CD4-positive, alpha-beta memory T cell (primary cell): ENCODE results near the gene CNTN4. TPM values are rescaled to one million over a fixed set of nuclear protein-coding genes. Genes with fewer than 3 reads are reported as not detected.

Experiments used
- CTCF ChIA-PET: fragments of 350-600 bp; sonication (Branson Sonifier 250); formaldehyde crosslinking; loops from one replicate; lab custom pipeline; 2021; ENCODE audit warnings: inconsistent platforms; ENCODE audit not compliant: partially characterized antibody; lab: Charles Lee
- POLR2A ChIA-PET: fragments of 350-600 bp; sonication (Branson Sonifier 250); formaldehyde crosslinking; loops from one replicate; lab custom pipeline; 2021; ENCODE audit not compliant: partially characterized antibody; lab: Charles Lee
- DNase-seq, 5 donors: peaks; one replicate each; pipeline versions ENCODE4 v3.0.0 to v3.0.0-alpha.2; 2020 to 2022; ENCODE audit warnings: mixed read lengths in 1 of 5
- H3K27ac ChIP-seq: one replicate; pipeline ENCODE4 v1.7.0; 2013; ENCODE audit warnings: low read depth, low read length
- H3K27me3 ChIP-seq: 2 replicates; pipeline ENCODE4 v1.7.0; 2013; ENCODE audit warnings: mild to moderate bottlenecking, low read length, moderate library complexity; ENCODE audit not compliant: insufficient read depth
- H3K36me3 ChIP-seq: 2 replicates; pipeline ENCODE4 v1.7.0; 2013; ENCODE audit warnings: mild to moderate bottlenecking, low read length, moderate library complexity; ENCODE audit not compliant: insufficient read depth
- H3K4me1 ChIP-seq: 2 replicates; pipeline ENCODE4 v1.7.0; 2013; ENCODE audit warnings: mild to moderate bottlenecking, low read length, moderate library complexity; ENCODE audit not compliant: insufficient read depth
- H3K4me3 ChIP-seq, 2 donors: one replicate each; pipeline ENCODE4 v1.7.0; 2013; ENCODE audit warnings: low read length in 2 of 2, mild to moderate bottlenecking in 1 of 2
- H3K9me3 ChIP-seq, 2 donors: one replicate each; pipeline ENCODE4 v1.7.0; 2013; ENCODE audit warnings: low read length in 2 of 2, control low read depth in 1 of 2; ENCODE audit not compliant: control insufficient read depth in 1 of 2
- H3K27ac Mint-ChIP-seq, 7 donors: one replicate each; pipeline ENCODE4 v1.8.0; 2020 to 2021; ENCODE audit warnings: mixed read lengths in 7 of 7, mild to moderate bottlenecking in 6 of 7, inconsistent platforms in 3 of 7, moderate library complexity in 3 of 7
- H3K27me3 Mint-ChIP-seq, 2 donors: one replicate each; pipeline ENCODE4 v1.8.0; 2020 to 2021; ENCODE audit warnings: mixed read lengths in 2 of 2
- H3K36me3 Mint-ChIP-seq, 2 donors: one replicate each; pipeline ENCODE4 v1.8.0; 2020 to 2021; ENCODE audit warnings: mixed read lengths in 2 of 2, inconsistent platforms in 1 of 2, mild to moderate bottlenecking in 1 of 2
- H3K4me1 Mint-ChIP-seq, 4 donors: one replicate each; pipeline ENCODE4 v1.8.0; 2020 to 2021; ENCODE audit warnings: mixed read lengths in 4 of 4, mild to moderate bottlenecking in 1 of 4
- H3K4me3 Mint-ChIP-seq, 8 donors: one replicate each; pipeline ENCODE4 v1.8.0; 2020 to 2021; ENCODE audit warnings: mixed read lengths in 8 of 8, mild to moderate bottlenecking in 7 of 8, moderate library complexity in 6 of 8, inconsistent platforms in 3 of 8
- H3K9me3 Mint-ChIP-seq, 8 donors: one replicate each; pipeline ENCODE4 v1.8.0; 2020 to 2021; ENCODE audit warnings: mixed read lengths in 8 of 8, mild to moderate bottlenecking in 5 of 8, inconsistent platforms in 3 of 8, moderate library complexity in 1 of 8
- intact Hi-C: fragments of 100-400 bp; cut with micrococcal nuclease; formaldehyde crosslinking; loops from one replicate; pipeline ENCODE4 v1.15.1; 2023
- polyA plus RNA-seq, 2 donors: library from polyadenylated mRNA; unstranded; fragments of 300-500 nt; fragmentation: Illumina TruSeq; gene quantifications; one replicate each; pipeline ENCODE4 v1.2.3, GENCODE V29; 2021
- total RNA-seq, 2 experiments: library from RNA; stranded (reverse); gene quantifications; one replicate each; pipeline ENCODE4 v1.2.3, GENCODE V29; 2021

Gene CNTN4
- total and polyA plus RNA-seq, 4 experiments from 2014 or later = not detected

GRCh38 chr3:2603692-2604289, 505.1 kb downstream of the CNTN4 start:
- Histone ChIP-seq H3K36me3 (no peaks in the 10 kb centered on the region), H3K27me3 (no peaks in the 10 kb centered on the region), H3K27ac (no peak overlapping the region), H3K4me3 (no peak overlapping the region), H3K4me1 (no peaks in the 10 kb centered on the region), H3K9me3 (no peaks in the 10 kb centered on the region)
- intact Hi-C loops = no loop called here
- ChIA-PET POLR2A (no interaction called here), CTCF (no interaction called here)
- Mint-ChIP-seq H3K9me3 (no peaks in the 10 kb centered on the region), H3K4me3 (no peak overlapping the region), H3K27me3 (peaks cover 0 to 1% of the 10 kb centered on the region in 2 donors), H3K27ac (no peak overlapping the region), H3K36me3 (no peaks in the 10 kb centered on the region), H3K4me1 (no peaks in the 10 kb centered on the region)
- no peak for DNase-seq

- ChIA-PET CTCF (no interaction called here), POLR2A (no interaction called here)
- Histone ChIP-seq H3K36me3 (no peaks in the 10 kb centered on the region), H3K9me3 (no peaks in the 10 kb centered on the region), H3K4me3 (no peak overlapping the region), H3K4me1 (no peaks in the 10 kb centered on the region), H3K27ac (no peak overlapping the region), H3K27me3 (no peaks in the 10 kb centered on the region)
- no peak overlapping the region for H3K27ac Mint-ChIP-seq
- no peak for DNase-seq
- intact Hi-C loops = no loop called here
- no peak overlapping the region for H3K4me3 Mint-ChIP-seq
- H3K4me1 Mint-ChIP-seq = no peaks in the 10 kb centered on the region
- peaks cover 0 to 8% (median 4%) of the 10 kb centered on the region in 8 donors for H3K9me3 Mint-ChIP-seq
- H3K36me3 Mint-ChIP-seq = no peaks in the 10 kb centered on the region
- no peaks in the 10 kb centered on the region for H3K27me3 Mint-ChIP-seq
Measured at GRCh38 chr3:2614578-2614977, 515.9 kb downstream of the CNTN4 start.

- H3K4me1 Mint-ChIP-seq = no peaks in the 10 kb centered on the region
- Histone ChIP-seq H3K9me3 (no peaks in the 10 kb centered on the region), H3K27ac (no peak overlapping the region), H3K27me3 (no peaks in the 10 kb centered on the region), H3K4me3 (no peak overlapping the region), H3K4me1 (no peaks in the 10 kb centered on the region), H3K36me3 (no peaks in the 10 kb centered on the region)
- intact Hi-C loops = no loop called here
- H3K4me3 Mint-ChIP-seq = no peak overlapping the region
- ChIA-PET POLR2A (no interaction called here), CTCF (no interaction called here)
- H3K27me3 Mint-ChIP-seq = no peaks in the 10 kb centered on the region
- H3K9me3 Mint-ChIP-seq = peaks cover 0 to 8% (median 4%) of the 10 kb centered on the region in 8 donors
- H3K36me3 Mint-ChIP-seq = no peaks in the 10 kb centered on the region
- no peak overlapping the region for H3K27ac Mint-ChIP-seq
- no peak for DNase-seq
Measured at GRCh38 chr3:2615080-2615479, 516.4 kb downstream of the CNTN4 start.

GRCh38 chr3:2623436-2623835, 524.8 kb downstream of the CNTN4 start:
- Histone ChIP-seq H3K4me1 (no peaks in the 10 kb centered on the region), H3K27me3 (no peaks in the 10 kb centered on the region), H3K27ac (no peak overlapping the region), H3K9me3 (no peaks in the 10 kb centered on the region), H3K36me3 (no peaks in the 10 kb centered on the region), H3K4me3 (no peak overlapping the region)
- Mint-ChIP-seq H3K4me1 (no peaks in the 10 kb centered on the region), H3K4me3 (no peak overlapping the region), H3K9me3 (peaks cover 0 to 5% (median 0%) of the 10 kb centered on the region in 8 donors), H3K36me3 (no peaks in the 10 kb centered on the region), H3K27me3 (peaks cover 0 to 6% of the 10 kb centered on the region in 2 donors), H3K27ac (no peak overlapping the region)
- CTCF ChIA-PET = no interaction called here
- POLR2A ChIA-PET = no interaction called here
- intact Hi-C loops = no loop called here
- no peak for DNase-seq

GRCh38 chr3:2628117-2628516, 529.5 kb downstream of the CNTN4 start:
- H3K27ac ChIP-seq = no peak overlapping the region
- POLR2A ChIA-PET = no interaction called here
- no peak overlapping the region for H3K4me3 ChIP-seq
- DNase-seq = no peak
- intact Hi-C loops = no loop called here
- H3K9me3 ChIP-seq = no peaks in the 10 kb centered on the region
- peaks cover 0 to 5% (median 0%) of the 10 kb centered on the region in 8 donors for H3K9me3 Mint-ChIP-seq
- H3K27ac Mint-ChIP-seq = no peak overlapping the region
- H3K36me3 ChIP-seq = no peaks in the 10 kb centered on the region
- H3K4me3 Mint-ChIP-seq = no peak overlapping the region
- H3K27me3 Mint-ChIP-seq = peaks cover 0 to 8% of the 10 kb centered on the region in 2 donors
- no peaks in the 10 kb centered on the region for H3K4me1 Mint-ChIP-seq
- H3K4me1 ChIP-seq = no peaks in the 10 kb centered on the region
- H3K36me3 Mint-ChIP-seq = no peaks in the 10 kb centered on the region
- no peaks in the 10 kb centered on the region for H3K27me3 ChIP-seq
- CTCF ChIA-PET = no interaction called here

- POLR2A ChIA-PET = no interaction called here
Measured at GRCh38 chr3:2635511-2635910, 536.8 kb downstream of the CNTN4 start.

GRCh38 chr3:2643606-2644005, 544.9 kb downstream of the CNTN4 start:
- Histone ChIP-seq H3K9me3 (no peaks in the 10 kb centered on the region), H3K36me3 (no peaks in the 10 kb centered on the region), H3K4me3 (no peak overlapping the region), H3K4me1 (no peaks in the 10 kb centered on the region), H3K27me3 (no peaks in the 10 kb centered on the region), H3K27ac (no peak overlapping the region)
- CTCF ChIA-PET = no interaction called here
- H3K36me3 Mint-ChIP-seq = no peaks in the 10 kb centered on the region
- no peak overlapping the region for H3K27ac Mint-ChIP-seq
- intact Hi-C loops = no loop called here
- no peak overlapping the region for H3K4me3 Mint-ChIP-seq
- peaks cover 0 to 3% (median 0%) of the 10 kb centered on the region in 8 donors for H3K9me3 Mint-ChIP-seq
- no peaks in the 10 kb centered on the region for H3K4me1 Mint-ChIP-seq
- POLR2A ChIA-PET = no interaction called here
- DNase-seq = no peak
- peaks cover 2 to 9% of the 10 kb centered on the region in 2 donors for H3K27me3 Mint-ChIP-seq

More at GRCh38 chr3:2635511-2635910, 536.8 kb downstream of the CNTN4 start:
- H3K36me3 ChIP-seq = no peaks in the 10 kb centered on the region
- H3K27ac Mint-ChIP-seq = no peak overlapping the region
- no peaks in the 10 kb centered on the region for H3K4me1 Mint-ChIP-seq
- H3K27me3 ChIP-seq = no peaks in the 10 kb centered on the region
- CTCF ChIA-PET = no interaction called here
- peaks cover 2 to 7% of the 10 kb centered on the region in 2 donors for H3K27me3 Mint-ChIP-seq
- H3K9me3 Mint-ChIP-seq = peaks cover 0 to 13% (median 3%) of the 10 kb centered on the region in 8 donors
- no peak overlapping the region for H3K4me3 Mint-ChIP-seq
- no peak overlapping the region for H3K4me3 ChIP-seq
- H3K36me3 Mint-ChIP-seq = no peaks in the 10 kb centered on the region
- intact Hi-C loops = no loop called here
- H3K9me3 ChIP-seq = no peaks in the 10 kb centered on the region
- H3K4me1 ChIP-seq = no peaks in the 10 kb centered on the region
- no peak overlapping the region for H3K27ac ChIP-seq
- no peak for DNase-seq
